ENCODE measurements around the gene USB1.

DNA sequence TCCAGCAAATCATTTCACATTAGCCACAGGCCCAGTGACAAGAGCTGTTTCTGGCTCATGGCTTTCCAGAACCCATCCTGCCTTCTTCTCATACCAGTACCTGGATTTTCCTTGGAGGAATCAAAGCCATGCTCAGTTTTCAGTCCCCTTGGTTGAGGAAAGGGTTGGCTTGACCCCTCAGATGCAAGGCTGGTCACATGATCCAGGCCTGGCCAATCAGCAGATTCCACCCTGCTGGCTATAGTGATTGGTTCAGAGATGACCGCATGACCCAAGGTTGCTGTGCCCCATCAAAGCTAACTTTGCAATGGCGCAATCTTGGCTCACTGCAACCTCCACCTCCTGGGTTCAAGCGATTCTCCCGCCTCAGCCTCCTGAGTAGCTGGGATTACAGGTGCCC is 69.4 kb downstream of the USB1 start:
- no peak for TF ChIP-seq POLR2A (IDR thresholded peaks at IDR 0.05; ENCODE audit: low read depth, low read length)
- no peak for TF ChIP-seq POU2F2 (IDR thresholded peaks at IDR 0.05; ENCODE audit: low read depth, low read length)
- TF ChIP-seq TAF1 (IDR thresholded peaks at IDR 0.05; ENCODE audit: low read depth, low read length), result no peak
